HepG2 (cell line): Measurements from ENCODE around the gene KLHL21. TPM values are rescaled to one million over a fixed set of nuclear protein-coding genes. Genes with fewer than 3 reads are reported as not detected.
A peak's percentile ranks its signal among the peaks of the same experiment; 100 is the strongest.

Experiments
- CENPX ChIP-seq: sonication (generic); formaldehyde crosslinking; IDR thresholded peaks from 2 replicates; pipeline ENCODE4 v1.9.0; 2021; ENCODE audit warnings: mild to moderate bottlenecking, missing genetic modification reagents, moderate library complexity
- DBP ChIP-seq: sonication (generic); formaldehyde crosslinking; IDR thresholded peaks from 2 replicates; pipeline ENCODE4 v1.4.0; 2020; ENCODE audit warnings: missing genetic modification reagents; ENCODE audit errors: not compliant biosample characterization
- GZF1 ChIP-seq: sonication (generic); formaldehyde crosslinking; IDR thresholded peaks from 2 replicates; pipeline ENCODE4 v1.5.1; 2020; ENCODE audit warnings: mild to moderate bottlenecking, missing genetic modification reagents
- POGK ChIP-seq: sonication (generic); formaldehyde crosslinking; conservative IDR thresholded peaks from 2 replicates; pipeline ENCODE4 v1.8.0; 2022; ENCODE audit warnings: mild to moderate bottlenecking, moderate library complexity, missing genetic modification reagents
- RAD51 ChIP-seq: fragments of 450-650 bp; IDR thresholded peaks from 2 replicates; pipeline ENCODE4 v1.6.1; 2016; ENCODE audit warnings: borderline replicate concordance
- SIN3A ChIP-seq: IDR thresholded peaks from 2 replicates; pipeline ENCODE4 v1.6.1; 2011; ENCODE audit warnings: low read depth, mild to moderate bottlenecking, control low read depth, low read length, borderline replicate concordance
- SIX4 ChIP-seq: sonication (generic); formaldehyde crosslinking; IDR thresholded peaks from 2 replicates; pipeline ENCODE4 v1.4.0; 2020; ENCODE audit warnings: missing genetic modification reagents
- SP5 ChIP-seq: IDR thresholded peaks from 2 replicates; pipeline ENCODE4 v1.6.1; 2016; ENCODE audit warnings: low read depth, borderline replicate concordance
- XBP1 ChIP-seq: sonication (generic); formaldehyde crosslinking; IDR thresholded peaks from 2 replicates; pipeline ENCODE4 v1.5.0; 2020; ENCODE audit warnings: missing genetic modification reagents
- ZEB1 ChIP-seq: IDR thresholded peaks from 2 replicates; pipeline ENCODE4 v1.6.1; 2012; ENCODE audit warnings: mild to moderate bottlenecking, low read depth, inconsistent platforms; ENCODE audit not compliant: insufficient replicate concordance
- ZNF12 ChIP-seq: sonication (generic); formaldehyde crosslinking; IDR thresholded peaks from 2 replicates; pipeline ENCODE4 v1.5.0; 2020; ENCODE audit warnings: missing genetic modification reagents
- ZNF121 ChIP-seq: sonication (generic); formaldehyde crosslinking; IDR thresholded peaks from 2 replicates; pipeline ENCODE4 v1.5.0; 2020; ENCODE audit warnings: mild to moderate bottlenecking, missing genetic modification reagents
- ZNF142 ChIP-seq: sonication (generic); formaldehyde crosslinking; IDR thresholded peaks from 2 replicates; pipeline ENCODE4 v1.4.0; 2020; ENCODE audit warnings: missing genetic modification reagents
- ZNF224 ChIP-seq: sonication (generic); formaldehyde crosslinking; IDR thresholded peaks from 2 replicates; pipeline ENCODE4 v1.5.0; 2020; ENCODE audit warnings: mild to moderate bottlenecking, missing genetic modification reagents
- ZNF777 ChIP-seq: sonication (generic); formaldehyde crosslinking; IDR thresholded peaks from 2 replicates; pipeline ENCODE4 v1.4.0; 2020; ENCODE audit warnings: missing genetic modification reagents
- ZNF784 ChIP-seq: sonication (generic); formaldehyde crosslinking; IDR thresholded peaks from 2 replicates; pipeline ENCODE4 v1.5.1; 2020; ENCODE audit warnings: missing genetic modification reagents, mild to moderate bottlenecking, borderline replicate concordance
- ZSCAN12 ChIP-seq: sonication (generic); formaldehyde crosslinking; IDR thresholded peaks from 2 replicates; pipeline ENCODE4 v1.9.0; 2021; ENCODE audit warnings: mild to moderate bottlenecking, missing genetic modification reagents
- polyA plus RNA-seq, 8 experiments: library from polyadenylated mRNA; depleted of rRNA in 3 of 8; stranded (reverse) in 7 of 8; unstranded in 1 of 8; fragments of >200 nt; fragmentation: Illumina TruSeq in 4 of 8; extraction: Trizol in 4 of 8; gene quantifications; 2 replicates each; pipeline versions ENCODE4 v1.2.1 to v1.2.3, GENCODE V29; 2011 to 2016; ENCODE audit warnings: low read depth in 4 of 8, missing spikeins in 1 of 8, mixed read lengths in 1 of 8; ENCODE audit not compliant: insufficient read depth in 1 of 8
- total RNA-seq, 5 experiments: library from RNA; depleted of rRNA; stranded (reverse); fragments of >200 nt; fragmentation: Illumina TruSeq; extraction: Trizol; gene quantifications; 2 replicates each; pipeline ENCODE4 v1.2.3, GENCODE V29; 2016; ENCODE audit warnings: low read depth in 1 of 5
- TF ChIP-seq, protein P1 (sequence below): sonication (generic); formaldehyde crosslinking; IDR thresholded peaks from 2 replicates; pipeline ENCODE4 v1.8.0; 2022; ENCODE audit warnings: mild to moderate bottlenecking, missing genetic modification reagents, moderate library complexity

The KLHL21 gene
- total and polyA plus RNA-seq, 2 of the 13 experiments (the other 11 are each of a cell fraction or from before 2014, with no cell fraction given), result 14.8 to 25.0 TPM

DNA sequence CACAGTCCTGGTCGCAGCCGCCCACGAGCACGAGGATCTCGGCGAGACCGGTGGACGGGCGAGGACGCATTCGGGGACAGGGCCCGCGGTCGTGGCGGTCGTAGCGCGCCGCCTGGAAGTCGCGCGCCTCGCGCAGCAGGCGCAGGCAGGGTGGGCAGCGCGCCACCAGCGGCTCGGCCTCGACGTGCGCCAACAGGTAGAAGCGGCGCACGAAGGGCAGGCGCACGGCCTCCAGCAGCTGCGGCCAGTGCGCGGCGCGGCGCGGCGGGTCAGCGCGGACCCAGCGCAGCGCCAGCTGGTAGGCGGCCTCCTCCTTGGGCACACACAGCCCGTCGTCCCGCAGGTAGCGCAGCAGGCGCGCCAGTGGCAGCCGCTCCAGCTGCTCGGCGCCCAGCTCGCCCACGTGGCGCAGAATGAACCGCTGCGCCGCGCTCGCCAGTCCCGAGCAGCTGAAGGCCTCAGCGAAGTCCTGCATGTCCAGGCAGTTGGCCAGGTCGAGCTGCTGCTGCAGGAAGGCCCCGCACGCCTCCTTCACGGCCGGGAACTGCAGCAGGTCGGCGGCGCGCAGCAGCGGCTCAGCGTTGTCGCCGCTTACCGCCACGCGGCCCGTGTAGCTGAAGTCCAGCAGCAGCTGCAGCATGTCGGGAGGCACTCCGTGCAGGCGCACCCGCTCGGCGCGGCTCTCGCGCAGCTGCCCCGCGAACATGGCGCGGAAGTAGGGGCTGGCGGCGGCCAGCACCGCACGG lies 573 bp downstream of the KLHL21 start (continued):
- TF ChIP-seq RAD51, result no peak
- TF ChIP-seq CENPX (CRISPR knock-in tag), result no peak
- TF ChIP-seq ZNF777 (CRISPR knock-in tag), result peak; percentile 94; the same call in 1 of the 2 replicates
- peak; percentile 78 for TF ChIP-seq ZNF142 (CRISPR knock-in tag)
- TF ChIP-seq GZF1 (CRISPR knock-in tag), result peak; percentile 32; the same call in 1 of the 2 replicates
- TF ChIP-seq SIN3A, result peak; percentile 11; the same call in 1 of the 2 replicates
- TF ChIP-seq ZNF784, result no peak
- peak; percentile 20; the same call in 1 of the 2 replicates for TF ChIP-seq ZNF224 (CRISPR knock-in tag)
- TF ChIP-seq DBP, result peak; percentile 66
- TF ChIP-seq ZNF12 (CRISPR knock-in tag), result no peak
- TF ChIP-seq ZEB1, result no peak
- peak; percentile 73; the same call in 1 of the 2 replicates for TF ChIP-seq XBP1 (CRISPR knock-in tag)
- TF ChIP-seq, protein P1, sequence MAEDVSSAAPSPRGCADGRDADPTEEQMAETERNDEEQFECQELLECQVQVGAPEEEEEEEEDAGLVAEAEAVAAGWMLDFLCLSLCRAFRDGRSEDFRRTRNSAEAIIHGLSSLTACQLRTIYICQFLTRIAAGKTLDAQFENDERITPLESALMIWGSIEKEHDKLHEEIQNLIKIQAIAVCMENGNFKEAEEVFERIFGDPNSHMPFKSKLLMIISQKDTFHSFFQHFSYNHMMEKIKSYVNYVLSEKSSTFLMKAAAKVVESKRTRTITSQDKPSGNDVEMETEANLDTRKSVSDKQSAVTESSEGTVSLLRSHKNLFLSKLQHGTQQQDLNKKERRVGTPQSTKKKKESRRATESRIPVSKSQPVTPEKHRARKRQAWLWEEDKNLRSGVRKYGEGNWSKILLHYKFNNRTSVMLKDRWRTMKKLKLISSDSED (CRISPR knock-in tag), result no peak
- TF ChIP-seq ZSCAN12 (CRISPR knock-in tag), result no peak
- TF ChIP-seq ZNF121 (CRISPR knock-in tag), result no peak; the same call in 1 of the 2 replicates
- TF ChIP-seq POGK, result no peak
- TF ChIP-seq SIX4 (CRISPR knock-in tag), result no peak
- no peak for TF ChIP-seq SP5
